Activated CD4-positive, alpha-beta T cell treated with anti-CD3 and anti-CD28 coated beads for 48 hours (primary cell): ENCODE data around the gene UBTD1.
A peak's percentile ranks its signal among the peaks of the same experiment; 100 is the strongest.
"Not testable (repeated sequence)": the region's sequence is repeated elsewhere in the genome, so short reads cannot be mapped to it uniquely, and the experiment has no call there.

Source experiments
- DNase-seq: peaks from one replicate; pipeline ENCODE4 v3.0.0-alpha.2; 2020

The UBTD1 gene, protein sequence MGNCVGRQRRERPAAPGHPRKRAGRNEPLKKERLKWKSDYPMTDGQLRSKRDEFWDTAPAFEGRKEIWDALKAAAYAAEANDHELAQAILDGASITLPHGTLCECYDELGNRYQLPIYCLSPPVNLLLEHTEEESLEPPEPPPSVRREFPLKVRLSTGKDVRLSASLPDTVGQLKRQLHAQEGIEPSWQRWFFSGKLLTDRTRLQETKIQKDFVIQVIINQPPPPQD

GRCh38 chr10:97498841-97499560 is at the start of gene UBTD1:
TSS of gene UBTD1 (plus strand) at chr10:97498924. CDS start at chr10:97499204, 280 bp downstream.
- DNase-seq = peak; percentile 36

GRCh38 chr10:97450828-97451227 is 47.9 kb upstream of the UBTD1 start:
- no peak for DNase-seq

GRCh38 chr10:97451605-97452004 is 47.1 kb upstream of the UBTD1 start:
- no peak for DNase-seq

- no peak for DNase-seq
These were observed 46.4 kb upstream of the UBTD1 start for GRCh38 chr10:97452352-97452751.

DNA sequence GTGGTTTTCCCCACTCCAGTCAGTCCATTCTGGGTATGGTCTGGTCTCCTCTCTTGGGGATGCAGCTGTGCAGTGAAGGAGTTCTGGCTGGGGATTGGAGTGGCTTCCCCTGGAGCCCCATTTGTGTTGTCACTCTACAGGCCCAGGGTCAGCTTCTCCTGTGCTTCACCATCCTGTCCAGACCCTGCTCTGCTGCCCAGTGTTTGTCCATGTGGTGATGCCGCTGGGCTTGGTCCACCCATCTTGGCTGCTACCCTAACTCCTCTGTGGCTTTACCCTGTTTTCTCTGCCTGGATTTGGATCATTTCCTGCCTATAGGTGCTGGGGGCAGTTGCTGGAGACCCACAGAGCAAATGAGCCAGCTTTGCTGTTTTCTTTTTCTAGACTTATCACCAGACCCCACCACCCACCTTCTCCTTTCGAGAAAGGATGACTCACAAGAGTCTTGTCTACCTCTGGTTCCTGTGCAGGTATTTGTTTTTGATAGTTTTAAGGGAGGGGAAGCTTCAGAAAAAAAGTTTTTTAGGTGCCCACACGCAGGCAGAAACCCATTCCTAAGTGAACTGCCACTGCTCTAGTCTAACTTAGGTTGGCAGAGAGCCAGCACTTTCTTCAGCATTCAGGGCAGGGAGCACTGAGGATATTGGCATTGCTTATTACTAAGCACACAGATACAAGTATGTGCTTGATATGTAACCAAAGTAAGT is 44.2 kb upstream of the UBTD1 start:
- no peak for DNase-seq

DNA sequence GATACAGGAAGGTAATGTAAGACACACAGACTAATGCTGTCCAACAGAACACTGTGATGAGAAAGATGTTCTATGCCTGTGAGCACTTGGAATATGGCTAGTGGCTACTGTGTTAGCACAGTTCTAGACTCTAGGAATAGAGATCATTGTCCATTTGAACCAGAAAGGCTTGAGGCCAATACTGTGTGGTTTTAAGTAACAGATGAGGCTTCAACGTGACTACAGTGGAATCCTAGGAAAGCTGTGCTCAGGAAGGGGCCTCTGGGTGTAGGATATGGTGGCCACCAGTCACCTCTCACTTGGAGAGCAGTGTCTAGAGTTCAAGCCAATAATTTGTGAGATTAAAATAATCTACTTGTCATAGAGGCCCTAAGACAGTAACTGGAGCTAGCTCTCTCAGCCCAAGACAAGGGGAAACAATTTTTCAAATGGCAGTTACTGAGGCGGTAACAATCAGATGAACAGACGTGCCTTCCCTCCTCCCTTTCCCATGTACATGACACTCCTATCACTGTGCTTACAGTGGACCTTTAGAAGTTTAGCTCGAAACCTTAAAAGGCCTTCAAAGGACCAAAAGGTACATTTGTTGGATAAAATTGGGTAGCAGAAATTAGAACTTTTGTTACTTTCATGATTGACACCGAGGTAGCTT is 42.6 kb upstream of the UBTD1 start:
- no peak for DNase-seq

DNA sequence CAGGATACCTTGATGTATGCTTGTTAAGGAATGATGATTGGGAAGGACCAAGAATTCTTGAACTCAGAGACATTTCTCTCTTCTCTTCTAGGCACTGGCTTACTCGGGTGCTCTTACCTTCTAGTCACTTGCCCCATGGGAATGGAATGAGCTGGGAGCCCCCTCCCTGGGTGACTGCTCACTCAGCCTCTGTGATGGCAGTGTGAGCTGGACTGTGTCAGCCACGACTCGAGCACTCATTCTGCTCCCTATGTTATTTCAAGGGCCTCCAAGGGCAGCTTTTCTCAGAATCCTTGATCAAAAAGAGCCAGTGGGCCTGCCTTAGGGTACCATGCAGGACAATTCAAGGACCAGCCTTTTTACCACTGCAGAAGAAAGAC is 42.0 kb upstream of the UBTD1 start:
- DNase-seq = no peak

DNA sequence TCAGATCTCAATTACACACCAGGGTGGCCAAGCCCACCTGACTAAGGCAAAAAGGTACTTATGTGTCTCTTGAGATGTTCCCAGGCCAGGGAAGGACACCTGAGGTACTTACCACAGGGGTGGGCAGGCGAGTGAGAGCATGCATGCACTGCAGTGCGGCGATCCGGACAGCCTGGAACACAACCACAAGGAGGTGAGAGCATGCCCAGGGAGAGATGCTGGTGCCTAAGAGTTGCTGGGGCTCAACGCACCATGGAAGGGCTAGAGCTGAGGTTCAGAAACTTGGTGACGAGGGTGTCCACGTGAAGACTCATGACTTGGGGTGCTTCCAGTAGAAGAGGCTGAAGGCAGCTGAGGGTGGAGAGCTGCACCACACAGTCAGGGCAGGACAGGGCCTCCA is 39.6 kb upstream of the UBTD1 start:
- no peak for DNase-seq

GRCh38 chr10:97459933-97460332 is 38.8 kb upstream of the UBTD1 start:
- no peak for DNase-seq

GRCh38 chr10:97462309-97462708 is 36.4 kb upstream of the UBTD1 start:
- DNase-seq = no peak

DNA sequence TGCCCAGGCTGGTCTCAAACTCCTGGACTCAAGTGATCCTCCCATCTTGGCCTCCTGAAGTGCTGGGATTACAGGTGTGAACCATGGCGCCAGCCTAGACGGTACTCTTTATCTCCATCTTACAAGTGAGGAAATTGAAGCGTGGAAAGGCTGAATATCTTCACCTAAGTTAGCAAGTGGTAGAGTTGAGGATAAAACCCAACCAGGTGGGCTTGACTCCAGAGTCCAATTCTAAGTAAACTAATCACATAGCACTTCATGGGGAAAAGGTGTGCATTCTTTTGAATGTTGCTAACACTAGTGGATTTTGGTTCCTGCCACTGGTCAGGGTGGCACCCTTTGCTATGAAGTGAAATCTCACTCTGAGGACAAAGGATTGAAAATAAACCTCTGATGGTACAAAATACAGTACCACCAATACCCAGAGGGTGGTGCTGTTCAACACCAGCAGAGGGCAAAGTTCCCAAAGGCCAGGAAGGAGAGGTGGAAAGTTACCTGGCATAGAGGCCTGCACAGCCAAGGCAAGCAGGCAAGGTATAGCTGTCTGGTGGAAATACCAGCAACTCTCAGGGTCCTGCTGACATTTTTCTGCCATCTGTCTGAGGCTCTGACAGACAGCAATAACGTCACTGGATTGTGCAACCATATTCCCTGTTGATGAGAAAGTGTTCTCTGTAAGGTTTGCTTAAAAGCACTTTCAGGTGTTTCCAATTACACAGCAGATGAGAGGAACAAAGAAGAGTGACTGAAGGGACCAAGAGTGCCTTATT is 35.2 kb upstream of the UBTD1 start:
- peak; percentile 30 for DNase-seq

GRCh38 chr10:97464226-97464625 is 34.5 kb upstream of the UBTD1 start:
- DNase-seq = no peak

GRCh38 chr10:97465982-97466381 is 32.7 kb upstream of the UBTD1 start:
- DNase-seq = no peak

- no peak for DNase-seq
These were observed 32.0 kb upstream of the UBTD1 start for GRCh38 chr10:97466755-97467154.

DNA sequence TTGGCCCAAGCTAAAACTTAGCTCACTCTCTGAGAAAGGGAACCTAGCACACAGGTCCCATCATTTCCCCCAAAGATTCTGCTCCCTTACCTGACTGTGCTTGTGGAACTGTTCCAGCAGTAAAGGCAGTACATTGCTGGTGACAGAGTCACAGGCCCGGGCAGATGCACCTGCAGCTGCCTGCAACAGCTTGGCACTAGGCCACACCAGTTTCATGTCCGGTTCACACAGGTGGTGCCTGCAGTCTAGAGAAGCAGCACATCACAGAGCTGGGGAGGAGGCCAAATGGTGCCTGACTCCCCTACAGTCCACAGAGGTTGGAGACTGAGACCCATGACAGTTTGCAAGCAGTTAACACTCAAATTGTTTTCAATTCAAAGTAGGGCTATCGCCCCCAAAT is 30.6 kb upstream of the UBTD1 start:
- no peak for DNase-seq

DNA sequence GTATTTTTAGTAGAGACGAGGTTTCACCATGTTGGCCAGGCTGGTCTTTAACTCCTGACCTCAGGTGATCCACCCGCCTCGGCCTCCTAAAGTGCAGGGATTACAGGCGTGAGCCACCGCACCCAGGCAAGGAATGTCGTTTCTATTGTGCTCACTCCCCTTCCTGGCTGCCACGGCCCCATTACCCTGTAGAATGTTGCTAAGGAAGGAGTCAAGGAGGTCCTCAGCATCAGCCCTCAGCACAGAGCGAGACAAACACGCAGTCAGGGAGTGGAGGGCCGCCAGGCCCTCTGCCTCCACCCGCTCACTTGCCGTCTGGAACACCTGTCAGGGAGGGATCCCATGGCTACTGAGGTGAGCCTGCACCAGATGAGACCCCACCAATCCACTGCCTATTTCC is 29.9 kb upstream of the UBTD1 start:
- not testable (repeated sequence) for DNase-seq

DNA sequence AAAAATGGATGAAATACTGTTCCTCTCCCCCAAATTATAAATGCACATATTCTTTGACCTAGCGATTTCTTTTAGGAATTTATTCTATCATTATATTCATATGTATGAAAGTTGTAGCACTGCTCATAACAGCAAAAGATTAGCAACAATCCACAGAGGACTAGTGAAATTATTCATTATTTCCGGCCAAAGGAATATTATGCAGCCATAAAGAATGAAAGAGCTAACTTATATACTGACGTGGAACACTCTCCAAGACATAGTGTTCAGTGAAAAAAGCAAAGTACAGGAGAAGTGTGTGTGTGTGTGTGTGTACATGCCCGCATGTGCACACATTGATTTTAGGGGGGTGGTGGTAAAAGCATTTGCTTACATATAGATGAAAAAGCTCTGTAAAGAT is 23.8 kb upstream of the UBTD1 start:
- no peak for DNase-seq

DNA sequence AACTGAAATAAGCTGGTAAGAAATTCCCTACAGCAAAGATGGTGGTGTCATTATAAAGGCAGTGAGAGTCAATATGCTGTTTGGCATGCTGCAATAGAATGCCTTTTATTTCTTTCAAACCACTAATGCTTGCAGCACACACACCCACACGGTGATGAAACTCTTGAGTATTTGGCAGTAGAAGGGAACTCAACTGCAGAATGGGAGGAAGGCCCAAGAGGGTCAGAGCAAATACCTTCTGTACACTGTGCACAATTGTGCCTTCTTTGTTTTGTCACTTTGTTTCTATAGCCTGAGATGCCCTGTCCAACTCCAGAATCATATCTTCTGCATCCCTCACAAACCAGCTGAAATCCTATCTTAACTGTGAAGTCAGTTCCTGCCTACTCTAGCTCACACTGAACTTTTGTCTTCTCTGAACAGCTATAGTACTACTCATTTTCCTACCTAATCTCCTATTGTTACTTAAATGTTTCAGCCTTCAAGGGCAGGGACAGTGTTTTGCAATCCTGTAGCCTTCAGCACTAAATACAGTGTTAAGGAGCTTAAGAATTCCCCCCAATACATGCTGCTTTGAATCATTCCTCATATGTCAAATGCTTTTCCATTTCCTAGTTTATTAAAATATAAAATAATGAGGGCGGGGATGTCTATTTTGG is 22.7 kb upstream of the UBTD1 start:
- no peak for DNase-seq

DNA sequence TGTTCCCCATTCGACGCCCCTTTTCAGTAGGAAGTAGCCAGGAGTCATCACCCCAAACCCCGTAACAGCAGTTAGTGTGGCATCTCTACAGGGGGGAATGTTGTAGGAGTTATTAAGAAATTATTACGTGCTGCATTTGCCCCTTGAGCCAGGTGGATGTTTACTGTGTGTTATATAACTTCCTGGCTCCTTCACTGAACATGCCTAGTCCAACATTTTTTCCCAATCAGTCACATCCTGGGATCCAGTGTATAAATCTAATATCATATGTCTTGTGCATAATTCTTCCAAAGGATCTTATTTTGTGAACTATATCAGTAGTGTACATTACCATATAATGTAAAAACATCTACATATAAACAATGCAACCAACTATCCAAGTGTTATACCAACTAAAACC is 19.3 kb upstream of the UBTD1 start:
- DNase-seq = not testable (repeated sequence)

- no peak for DNase-seq
These were observed 18.8 kb upstream of the UBTD1 start for GRCh38 chr10:97479939-97480338.

GRCh38 chr10:97481071-97481470 is 17.7 kb upstream of the UBTD1 start:
- DNase-seq = no peak

GRCh38 chr10:97482381-97482780 is 16.3 kb upstream of the UBTD1 start:
- no peak for DNase-seq
